ENCODE results near the gene ZFAND3. TPM values are rescaled to one million over a fixed set of nuclear protein-coding genes. Genes with fewer than 3 reads are reported as not detected.

Gene ZFAND3
- total and polyA plus RNA-seq, 2 experiments from 2014 or later, result 16.9 to 28.2 TPM

DNA sequence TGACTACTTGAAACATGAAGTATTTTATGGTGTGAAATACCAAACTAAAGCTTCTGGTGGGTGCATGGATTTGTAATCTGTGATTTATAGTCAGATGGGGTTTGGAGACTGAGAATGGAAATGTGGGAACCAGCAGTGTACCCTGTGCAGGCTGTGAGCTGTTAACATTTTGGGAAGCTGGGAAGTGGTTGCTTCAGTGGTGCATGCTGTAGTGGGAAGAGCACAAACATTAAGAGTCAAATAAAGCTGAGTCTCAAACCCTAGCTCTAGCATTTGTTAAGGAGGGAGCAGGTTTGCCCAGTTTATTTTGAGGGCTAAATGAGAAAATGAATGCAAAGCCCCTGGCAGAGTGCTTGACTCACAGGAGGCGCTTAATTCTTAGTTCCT lies 235.7 kb downstream of the ZFAND3 start:
- no peak overlapping the region for H3K4me2 ChIP-seq
- H4K20me1 ChIP-seq (replicated peaks; ENCODE audit: insufficient read depth), result no peaks in the 10 kb centered on the region; the same call in 1 of the 2 replicates
- H3K27ac ChIP-seq (ENCODE audit: low read depth), result no peak overlapping the region
- no peaks in the 10 kb centered on the region for H3K9me2 ChIP-seq (ENCODE audit: insufficient read depth)
- TF ChIP-seq POLR2AphosphoS5 (IDR thresholded peaks at IDR 0.05; ENCODE audit: low read depth), result no peak
- TF ChIP-seq, protein P1, sequence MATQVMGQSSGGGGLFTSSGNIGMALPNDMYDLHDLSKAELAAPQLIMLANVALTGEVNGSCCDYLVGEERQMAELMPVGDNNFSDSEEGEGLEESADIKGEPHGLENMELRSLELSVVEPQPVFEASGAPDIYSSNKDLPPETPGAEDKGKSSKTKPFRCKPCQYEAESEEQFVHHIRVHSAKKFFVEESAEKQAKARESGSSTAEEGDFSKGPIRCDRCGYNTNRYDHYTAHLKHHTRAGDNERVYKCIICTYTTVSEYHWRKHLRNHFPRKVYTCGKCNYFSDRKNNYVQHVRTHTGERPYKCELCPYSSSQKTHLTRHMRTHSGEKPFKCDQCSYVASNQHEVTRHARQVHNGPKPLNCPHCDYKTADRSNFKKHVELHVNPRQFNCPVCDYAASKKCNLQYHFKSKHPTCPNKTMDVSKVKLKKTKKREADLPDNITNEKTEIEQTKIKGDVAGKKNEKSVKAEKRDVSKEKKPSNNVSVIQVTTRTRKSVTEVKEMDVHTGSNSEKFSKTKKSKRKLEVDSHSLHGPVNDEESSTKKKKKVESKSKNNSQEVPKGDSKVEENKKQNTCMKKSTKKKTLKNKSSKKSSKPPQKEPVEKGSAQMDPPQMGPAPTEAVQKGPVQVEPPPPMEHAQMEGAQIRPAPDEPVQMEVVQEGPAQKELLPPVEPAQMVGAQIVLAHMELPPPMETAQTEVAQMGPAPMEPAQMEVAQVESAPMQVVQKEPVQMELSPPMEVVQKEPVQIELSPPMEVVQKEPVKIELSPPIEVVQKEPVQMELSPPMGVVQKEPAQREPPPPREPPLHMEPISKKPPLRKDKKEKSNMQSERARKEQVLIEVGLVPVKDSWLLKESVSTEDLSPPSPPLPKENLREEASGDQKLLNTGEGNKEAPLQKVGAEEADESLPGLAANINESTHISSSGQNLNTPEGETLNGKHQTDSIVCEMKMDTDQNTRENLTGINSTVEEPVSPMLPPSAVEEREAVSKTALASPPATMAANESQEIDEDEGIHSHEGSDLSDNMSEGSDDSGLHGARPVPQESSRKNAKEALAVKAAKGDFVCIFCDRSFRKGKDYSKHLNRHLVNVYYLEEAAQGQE (IDR thresholded peaks at IDR 0.05; ENCODE audit: unreplicated experiment), result no peak
- no peak for TF ChIP-seq JUNB (IDR thresholded peaks at IDR 0.05; ENCODE audit: unreplicated experiment)
- TF ChIP-seq ZNF331 (CRISPR knock-in tag; IDR thresholded peaks at IDR 0.05; ENCODE audit: low read depth), result no peak
- TF ChIP-seq, protein P2, sequence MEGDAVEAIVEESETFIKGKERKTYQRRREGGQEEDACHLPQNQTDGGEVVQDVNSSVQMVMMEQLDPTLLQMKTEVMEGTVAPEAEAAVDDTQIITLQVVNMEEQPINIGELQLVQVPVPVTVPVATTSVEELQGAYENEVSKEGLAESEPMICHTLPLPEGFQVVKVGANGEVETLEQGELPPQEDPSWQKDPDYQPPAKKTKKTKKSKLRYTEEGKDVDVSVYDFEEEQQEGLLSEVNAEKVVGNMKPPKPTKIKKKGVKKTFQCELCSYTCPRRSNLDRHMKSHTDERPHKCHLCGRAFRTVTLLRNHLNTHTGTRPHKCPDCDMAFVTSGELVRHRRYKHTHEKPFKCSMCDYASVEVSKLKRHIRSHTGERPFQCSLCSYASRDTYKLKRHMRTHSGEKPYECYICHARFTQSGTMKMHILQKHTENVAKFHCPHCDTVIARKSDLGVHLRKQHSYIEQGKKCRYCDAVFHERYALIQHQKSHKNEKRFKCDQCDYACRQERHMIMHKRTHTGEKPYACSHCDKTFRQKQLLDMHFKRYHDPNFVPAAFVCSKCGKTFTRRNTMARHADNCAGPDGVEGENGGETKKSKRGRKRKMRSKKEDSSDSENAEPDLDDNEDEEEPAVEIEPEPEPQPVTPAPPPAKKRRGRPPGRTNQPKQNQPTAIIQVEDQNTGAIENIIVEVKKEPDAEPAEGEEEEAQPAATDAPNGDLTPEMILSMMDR (conservative IDR thresholded peaks at IDR 0.05; ENCODE audit: low read depth in 2 of 2), result no peak
- TF ChIP-seq EZH2phosphoT487 (IDR thresholded peaks at IDR 0.05; ENCODE audit: unreplicated experiment), result no peak
- no peak for TF ChIP-seq CREB1 (CRISPR knock-in tag; IDR thresholded peaks at IDR 0.05; ENCODE audit: low read depth)
- no peak for TF ChIP-seq ZNF114 (CRISPR knock-in tag; IDR thresholded peaks at IDR 0.05)
- TF ChIP-seq, protein P3, sequence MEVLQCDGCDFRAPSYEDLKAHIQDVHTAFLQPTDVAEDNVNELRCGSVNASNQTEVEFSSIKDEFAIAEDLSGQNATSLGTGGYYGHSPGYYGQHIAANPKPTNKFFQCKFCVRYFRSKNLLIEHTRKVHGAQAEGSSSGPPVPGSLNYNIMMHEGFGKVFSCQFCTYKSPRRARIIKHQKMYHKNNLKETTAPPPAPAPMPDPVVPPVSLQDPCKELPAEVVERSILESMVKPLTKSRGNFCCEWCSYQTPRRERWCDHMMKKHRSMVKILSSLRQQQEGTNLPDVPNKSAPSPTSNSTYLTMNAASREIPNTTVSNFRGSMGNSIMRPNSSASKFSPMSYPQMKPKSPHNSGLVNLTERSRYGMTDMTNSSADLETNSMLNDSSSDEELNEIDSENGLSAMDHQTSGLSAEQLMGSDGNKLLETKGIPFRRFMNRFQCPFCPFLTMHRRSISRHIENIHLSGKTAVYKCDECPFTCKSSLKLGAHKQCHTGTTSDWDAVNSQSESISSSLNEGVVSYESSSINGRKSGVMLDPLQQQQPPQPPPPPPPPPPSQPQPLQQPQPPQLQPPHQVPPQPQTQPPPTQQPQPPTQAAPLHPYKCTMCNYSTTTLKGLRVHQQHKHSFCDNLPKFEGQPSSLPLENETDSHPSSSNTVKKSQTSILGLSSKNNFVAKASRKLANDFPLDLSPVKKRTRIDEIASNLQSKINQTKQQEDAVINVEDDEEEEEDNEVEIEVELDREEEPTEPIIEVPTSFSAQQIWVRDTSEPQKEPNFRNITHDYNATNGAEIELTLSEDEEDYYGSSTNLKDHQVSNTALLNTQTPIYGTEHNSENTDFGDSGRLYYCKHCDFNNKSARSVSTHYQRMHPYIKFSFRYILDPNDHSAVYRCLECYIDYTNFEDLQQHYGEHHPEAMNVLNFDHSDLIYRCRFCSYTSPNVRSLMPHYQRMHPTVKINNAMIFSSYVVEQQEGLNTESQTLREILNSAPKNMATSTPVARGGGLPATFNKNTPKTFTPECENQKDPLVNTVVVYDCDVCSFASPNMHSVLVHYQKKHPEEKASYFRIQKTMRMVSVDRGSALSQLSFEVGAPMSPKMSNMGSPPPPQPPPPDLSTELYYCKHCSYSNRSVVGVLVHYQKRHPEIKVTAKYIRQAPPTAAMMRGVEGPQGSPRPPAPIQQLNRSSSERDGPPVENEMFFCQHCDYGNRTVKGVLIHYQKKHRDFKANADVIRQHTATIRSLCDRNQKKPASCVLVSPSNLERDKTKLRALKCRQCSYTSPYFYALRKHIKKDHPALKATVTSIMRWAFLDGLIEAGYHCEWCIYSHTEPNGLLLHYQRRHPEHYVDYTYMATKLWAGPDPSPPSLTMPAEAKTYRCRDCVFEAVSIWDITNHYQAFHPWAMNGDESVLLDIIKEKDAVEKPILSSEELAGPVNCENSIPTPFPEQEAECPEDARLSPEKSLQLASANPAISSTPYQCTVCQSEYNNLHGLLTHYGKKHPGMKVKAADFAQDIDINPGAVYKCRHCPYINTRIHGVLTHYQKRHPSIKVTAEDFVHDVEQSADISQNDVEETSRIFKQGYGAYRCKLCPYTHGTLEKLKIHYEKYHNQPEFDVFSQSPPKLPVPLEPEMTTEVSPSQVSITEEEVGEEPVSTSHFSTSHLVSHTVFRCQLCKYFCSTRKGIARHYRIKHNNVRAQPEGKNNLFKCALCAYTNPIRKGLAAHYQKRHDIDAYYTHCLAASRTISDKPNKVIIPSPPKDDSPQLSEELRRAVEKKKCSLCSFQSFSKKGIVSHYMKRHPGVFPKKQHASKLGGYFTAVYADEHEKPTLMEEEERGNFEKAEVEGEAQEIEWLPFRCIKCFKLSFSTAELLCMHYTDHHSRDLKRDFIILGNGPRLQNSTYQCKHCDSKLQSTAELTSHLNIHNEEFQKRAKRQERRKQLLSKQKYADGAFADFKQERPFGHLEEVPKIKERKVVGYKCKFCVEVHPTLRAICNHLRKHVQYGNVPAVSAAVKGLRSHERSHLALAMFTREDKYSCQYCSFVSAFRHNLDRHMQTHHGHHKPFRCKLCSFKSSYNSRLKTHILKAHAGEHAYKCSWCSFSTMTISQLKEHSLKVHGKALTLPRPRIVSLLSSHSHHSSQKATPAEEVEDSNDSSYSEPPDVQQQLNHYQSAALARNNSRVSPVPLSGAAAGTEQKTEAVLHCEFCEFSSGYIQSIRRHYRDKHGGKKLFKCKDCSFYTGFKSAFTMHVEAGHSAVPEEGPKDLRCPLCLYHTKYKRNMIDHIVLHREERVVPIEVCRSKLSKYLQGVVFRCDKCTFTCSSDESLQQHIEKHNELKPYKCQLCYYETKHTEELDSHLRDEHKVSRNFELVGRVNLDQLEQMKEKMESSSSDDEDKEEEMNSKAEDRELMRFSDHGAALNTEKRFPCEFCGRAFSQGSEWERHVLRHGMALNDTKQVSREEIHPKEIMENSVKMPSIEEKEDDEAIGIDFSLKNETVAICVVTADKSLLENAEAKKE (CRISPR knock-in tag; IDR thresholded peaks at IDR 0.05), result no peak
- TF ChIP-seq, protein P4, sequence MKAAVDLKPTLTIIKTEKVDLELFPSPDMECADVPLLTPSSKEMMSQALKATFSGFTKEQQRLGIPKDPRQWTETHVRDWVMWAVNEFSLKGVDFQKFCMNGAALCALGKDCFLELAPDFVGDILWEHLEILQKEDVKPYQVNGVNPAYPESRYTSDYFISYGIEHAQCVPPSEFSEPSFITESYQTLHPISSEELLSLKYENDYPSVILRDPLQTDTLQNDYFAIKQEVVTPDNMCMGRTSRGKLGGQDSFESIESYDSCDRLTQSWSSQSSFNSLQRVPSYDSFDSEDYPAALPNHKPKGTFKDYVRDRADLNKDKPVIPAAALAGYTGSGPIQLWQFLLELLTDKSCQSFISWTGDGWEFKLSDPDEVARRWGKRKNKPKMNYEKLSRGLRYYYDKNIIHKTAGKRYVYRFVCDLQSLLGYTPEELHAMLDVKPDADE (IDR thresholded peaks at IDR 0.05), result no peak
- no peak for TF ChIP-seq EZH2 (IDR thresholded peaks at IDR 0.05; ENCODE audit: low read depth, unreplicated experiment)
- no peak for TF ChIP-seq STAT1 (IDR thresholded peaks at IDR 0.05; ENCODE audit: unreplicated experiment)
- no peak for TF ChIP-seq NANOG (IDR thresholded peaks at IDR 0.05; ENCODE audit: borderline replicate concordance)
- H3K4me3 Mint-ChIP-seq, result 0 out of 3 replicates have a peak overlapping the region, but pooled peaks have one; percentile 6
- no peak overlapping the region for H3K4me3 ChIP-seq
- no peaks in the 10 kb centered on the region for H3K36me3 ChIP-seq (ENCODE audit: insufficient read depth)
- no peak overlapping the region for H2AFZ ChIP-seq
- H3K36me3 Mint-ChIP-seq (ENCODE audit: low read depth), result peaks cover 4% of the 10 kb centered on the region
- peaks cover 4% of the 10 kb centered on the region for H3K27me3 Mint-ChIP-seq (ENCODE audit: insufficient read depth, low read depth, poor library complexity)
- no peaks in the 10 kb centered on the region; the same call in 1 of the 2 replicates for H3K79me2 ChIP-seq (replicated peaks; ENCODE audit: insufficient read depth)
- H3K4me1 Mint-ChIP-seq, result peaks cover 42% of the 10 kb centered on the region
- peak overlapping the region; percentile 67 for H3K27ac Mint-ChIP-seq
- no peaks in the 10 kb centered on the region; the same call in 2 of the 3 replicates for H3K9me3 Mint-ChIP-seq
- ATAC-seq (peak; percentile 61), DNase-seq (ENCODE audit: low spot score) (peak; percentile 16)
- H3K27me3 ChIP-seq (ENCODE audit: insufficient read depth), result no peaks in the 10 kb centered on the region
- peaks cover 42% of the 10 kb centered on the region for H3K4me1 ChIP-seq (ENCODE audit: insufficient read depth)
- H3F3A ChIP-seq (replicated peaks; ENCODE audit: low read depth), result no peaks in the 10 kb centered on the region

Data from GM23338 (cell line).